Vagina (tissue), 2 donors: Measurements from ENCODE around the gene SLC25A44.

Experiments used
- CTCF ChIP-seq, 3 experiments: fragments of 450-650 bp in 2 of 3; fragments of 200-600 bp in 1 of 3; sonication (generic) in 1 of 3; IDR thresholded peaks; one replicate each; pipeline ENCODE4 v1.5.1; 2017 to 2019; ENCODE audit warnings: antibody characterized with exemption in 3 of 3, mild to moderate bottlenecking in 2 of 3, moderate library complexity in 2 of 3
- POLR2A ChIP-seq, 2 donors: fragments of 450-650 bp; IDR thresholded peaks; one replicate each; pipeline ENCODE4 v1.6.1; 2017; ENCODE audit warnings: antibody characterized with exemption in 2 of 2, mild to moderate bottlenecking in 2 of 2, moderate library complexity in 2 of 2

- TF ChIP-seq POLR2A (IDR thresholded peaks at IDR 0.05) (no peak), CTCF (IDR thresholded peaks at IDR 0.05) (no peak)
Measured at GRCh38 chr1:156248323-156248683, 54.4 kb downstream of the SLC25A44 start.
